Activated CD8-positive, alpha-beta memory T cell treated with anti-CD3 and anti-CD28 coated beads, Interleukin-2, amount 50 U/mL, for 24 hours (primary cell): ENCODE results near the gene HOXA7.

Experiments
- DNase-seq: peaks from one replicate; pipeline ENCODE4 v3.0.0-alpha.2; 2020; ENCODE audit errors: extremely low read depth

The HOXA7 gene

DNA sequence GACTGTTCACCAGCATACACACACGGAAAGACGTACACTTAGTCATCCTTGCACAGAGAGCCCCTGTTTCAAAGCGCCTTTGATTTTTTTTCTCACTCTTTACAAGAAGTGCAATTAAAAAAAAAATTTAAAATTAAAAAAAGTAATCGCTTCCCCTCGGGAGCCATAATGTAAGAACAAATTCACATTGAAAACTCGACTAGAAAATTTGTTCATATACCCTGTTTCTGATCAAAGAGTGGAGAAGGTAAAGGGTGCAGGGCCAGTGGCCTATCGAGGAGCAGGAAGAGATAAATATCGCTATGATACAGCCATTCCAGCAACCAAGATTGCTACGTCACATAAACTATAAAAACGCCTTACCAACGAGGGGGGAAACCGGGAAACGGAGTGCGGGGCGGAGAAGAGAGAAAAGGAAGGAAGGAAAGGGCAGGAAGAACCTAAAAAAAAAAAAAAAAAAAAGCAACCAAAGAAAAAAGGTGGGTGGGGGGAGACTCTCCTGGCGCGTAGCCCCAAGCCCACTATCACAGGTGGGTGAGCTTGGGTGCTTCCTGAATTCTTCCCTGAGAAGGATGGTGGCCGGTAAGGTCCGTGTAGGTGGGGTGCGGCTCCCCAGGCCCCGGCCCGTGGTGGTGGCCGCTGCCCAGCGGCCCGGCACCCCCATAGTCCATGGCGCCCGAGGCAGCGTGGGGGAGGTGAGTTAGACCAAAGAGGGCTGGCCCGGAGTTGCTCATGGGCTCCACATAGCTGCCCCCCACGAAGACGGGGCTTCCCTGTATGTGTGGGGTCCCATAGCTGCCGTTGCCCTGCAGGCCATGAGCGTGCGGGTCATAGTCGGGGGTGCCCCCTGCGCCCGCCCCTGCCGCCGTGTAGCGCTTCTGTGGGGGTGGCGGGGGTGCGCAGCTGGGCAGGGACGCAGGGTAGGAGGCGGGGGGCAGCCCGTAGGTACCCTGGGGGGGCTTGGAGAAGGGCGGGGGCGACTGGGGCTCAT, 48.8 kb downstream of the HOXA7 start:
- no peak for DNase-seq

DNA sequence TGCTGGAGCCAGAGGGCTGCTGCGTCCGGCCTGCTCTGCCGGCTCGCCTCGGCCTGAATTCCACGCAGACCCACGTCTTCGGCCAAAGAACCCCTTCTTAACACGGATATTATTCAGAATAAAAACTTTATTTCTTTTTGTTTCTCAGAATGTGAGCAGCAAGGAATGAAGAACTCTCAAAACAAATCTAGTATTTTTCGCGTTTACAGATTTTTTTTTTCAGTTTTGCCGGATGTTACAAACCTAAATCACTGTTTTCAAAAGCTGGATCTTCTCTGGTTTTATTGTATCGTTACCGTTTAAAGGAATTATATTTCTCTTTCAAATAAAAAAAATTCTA, 49.6 kb downstream of the HOXA7 start:
- no peak for DNase-seq

DNA sequence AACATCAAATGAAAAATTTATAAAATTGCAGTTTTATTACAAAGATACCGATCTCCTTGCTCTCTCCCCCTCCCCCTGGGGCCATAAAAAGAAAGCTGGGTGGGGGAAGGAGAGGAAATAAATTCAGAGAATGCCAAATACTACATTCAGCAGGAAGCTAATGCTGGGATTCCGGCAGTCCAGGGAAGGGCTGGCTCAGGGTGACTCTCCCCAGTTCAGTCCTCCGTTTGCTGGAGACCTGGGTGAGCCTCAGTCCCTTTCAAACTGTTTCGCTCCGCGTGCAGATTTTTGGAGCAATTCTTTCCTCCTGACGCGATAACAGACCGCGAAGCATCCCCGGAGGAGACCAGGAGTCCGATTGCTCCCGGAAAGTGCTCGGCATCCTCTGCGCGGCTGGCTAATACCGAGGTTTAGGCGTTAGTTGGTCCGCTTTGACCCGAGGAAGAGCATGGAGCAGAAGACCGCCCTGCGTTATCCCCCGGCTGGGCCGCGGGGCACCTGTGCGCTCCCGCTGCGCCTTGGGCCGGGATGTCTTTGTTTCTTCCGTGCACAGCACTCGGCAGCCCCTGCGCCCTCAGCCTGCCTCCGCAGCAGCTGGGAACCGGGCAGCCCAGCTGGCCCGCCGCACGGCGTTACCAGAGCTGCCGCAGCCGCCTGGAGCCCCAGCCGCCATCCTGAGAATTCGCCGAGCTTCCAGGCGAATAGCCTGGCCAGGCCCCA, 50.1 kb downstream of the HOXA7 start:
- no peak for DNase-seq

DNA sequence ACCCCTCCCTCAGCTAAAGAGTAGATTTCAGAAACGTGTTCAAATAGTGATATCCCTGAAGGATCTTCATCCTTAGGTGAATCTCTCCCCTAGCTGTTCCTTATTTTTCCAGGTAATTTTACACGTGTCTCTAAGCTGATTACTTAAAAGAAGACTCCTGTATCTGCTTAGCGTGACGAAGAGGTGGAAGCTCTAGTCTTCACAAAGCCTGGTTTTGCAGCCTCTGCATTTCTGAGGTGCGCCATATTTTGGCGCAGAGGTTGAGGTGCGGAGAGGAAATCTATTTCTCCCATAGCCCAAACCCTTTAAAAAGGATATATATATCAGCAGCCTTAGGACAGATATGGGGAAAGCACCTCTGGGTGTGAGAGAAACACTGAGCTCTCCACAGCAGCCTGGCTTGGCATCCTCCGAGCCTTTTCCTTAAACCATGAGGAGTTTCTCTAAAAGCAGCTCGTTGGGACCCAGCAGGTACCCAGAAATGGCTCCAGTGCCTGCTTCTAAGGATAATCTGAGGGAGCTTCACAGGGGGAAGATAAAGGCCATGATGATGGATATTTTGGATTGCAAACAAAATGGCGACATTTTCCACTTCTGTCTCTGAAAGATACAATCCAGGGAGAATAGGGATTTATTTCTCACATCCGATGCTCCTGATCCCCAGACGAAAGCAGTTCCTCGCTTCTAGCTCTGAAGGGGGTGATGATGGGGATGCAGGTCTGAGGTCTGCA, 51.0 kb downstream of the HOXA7 start:
- no peak for DNase-seq

DNA sequence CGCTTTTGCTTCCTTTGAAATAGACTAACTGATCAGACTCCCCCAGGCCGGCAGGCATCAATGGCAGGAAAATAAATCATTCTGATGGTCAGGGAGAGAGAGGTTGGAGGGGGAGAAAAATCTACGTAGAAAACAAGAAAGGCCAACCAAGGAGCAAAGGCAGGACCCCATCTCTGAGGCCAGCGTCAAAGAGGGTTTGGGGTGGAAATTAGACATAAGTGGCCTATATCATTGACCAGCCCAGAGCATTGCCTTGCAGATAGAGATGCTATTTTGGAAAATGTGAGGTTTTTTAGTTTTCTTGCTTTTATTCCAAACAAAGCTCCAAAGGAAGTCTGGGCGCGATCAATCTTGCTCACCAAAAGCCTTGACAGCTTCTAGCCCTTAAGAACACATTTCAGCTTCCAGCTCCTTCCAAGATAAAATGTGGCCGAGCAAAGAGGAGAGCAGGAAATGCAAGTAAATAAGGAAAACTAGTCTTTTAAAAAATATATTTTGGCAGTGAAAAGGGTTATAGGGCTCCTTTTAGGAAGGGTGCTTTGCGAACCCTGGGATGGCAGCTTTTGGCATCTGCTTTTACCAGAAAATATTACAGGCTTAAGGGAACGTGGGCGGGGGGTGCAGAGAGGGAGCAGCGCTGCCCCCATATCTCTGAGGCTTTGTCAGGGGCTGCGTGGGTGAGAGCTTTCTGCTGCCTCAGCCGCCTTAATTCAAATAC, 52.0 kb downstream of the HOXA7 start:
- DNase-seq, result no peak
